SU-DHL-6 (cell line): ENCODE data around the gene UNC13B.

ENCODE experiments used
- EZH2phosphoT487 ChIP-seq: fragments of 200-600 bp; sonication (generic), shearing (Covaris generic); conservative IDR thresholded peaks from 2 replicates; pipeline ENCODE4 v1.6.1; 2018; ENCODE audit warnings: mild to moderate bottlenecking, antibody characterized with exemption, low read length, moderate library complexity, mixed read lengths
- TF ChIP-seq, protein P1 (sequence below): fragments of 200-600 bp; sonication (generic); IDR thresholded peaks from one replicate; pipeline ENCODE4 v1.5.1; 2017; ENCODE audit warnings: antibody characterized with exemption, mild to moderate bottlenecking, low read length, moderate library complexity; ENCODE audit not compliant: insufficient read depth, poor library complexity, severe bottlenecking

DNA sequence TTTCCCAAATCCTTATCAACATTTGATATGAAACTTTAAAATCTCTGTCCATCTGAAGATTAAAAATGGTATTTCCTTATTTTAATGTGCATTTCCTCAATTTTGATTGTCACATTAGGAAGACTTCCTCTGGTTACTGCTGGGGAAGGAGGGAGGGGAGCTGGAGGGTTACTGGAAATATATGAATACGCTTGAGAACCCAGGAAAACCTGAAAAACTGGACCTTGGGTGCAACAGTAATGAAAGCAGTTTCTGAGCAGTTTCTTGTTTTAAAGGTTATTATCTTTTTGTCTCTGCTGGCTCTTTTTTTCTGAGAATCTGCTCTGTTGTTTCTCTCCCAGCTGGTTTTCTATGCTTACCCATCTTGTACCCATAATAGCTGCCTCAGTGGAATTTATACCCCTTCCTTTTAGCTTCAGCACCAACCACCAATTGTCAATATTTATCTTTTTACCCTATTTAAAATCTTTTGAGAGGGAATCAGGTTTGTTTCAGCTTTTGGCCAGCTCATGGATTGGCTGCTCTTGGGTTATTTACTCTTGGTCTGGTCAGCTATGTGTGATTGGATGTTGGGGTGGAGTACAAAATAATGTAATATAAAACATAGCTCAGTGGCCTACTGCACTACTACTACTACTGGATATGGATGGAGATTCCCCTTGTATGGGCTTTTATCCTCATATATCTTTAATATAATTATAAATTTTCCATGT is 67.4 kb downstream of the UNC13B start:
- TF ChIP-seq, protein P1, sequence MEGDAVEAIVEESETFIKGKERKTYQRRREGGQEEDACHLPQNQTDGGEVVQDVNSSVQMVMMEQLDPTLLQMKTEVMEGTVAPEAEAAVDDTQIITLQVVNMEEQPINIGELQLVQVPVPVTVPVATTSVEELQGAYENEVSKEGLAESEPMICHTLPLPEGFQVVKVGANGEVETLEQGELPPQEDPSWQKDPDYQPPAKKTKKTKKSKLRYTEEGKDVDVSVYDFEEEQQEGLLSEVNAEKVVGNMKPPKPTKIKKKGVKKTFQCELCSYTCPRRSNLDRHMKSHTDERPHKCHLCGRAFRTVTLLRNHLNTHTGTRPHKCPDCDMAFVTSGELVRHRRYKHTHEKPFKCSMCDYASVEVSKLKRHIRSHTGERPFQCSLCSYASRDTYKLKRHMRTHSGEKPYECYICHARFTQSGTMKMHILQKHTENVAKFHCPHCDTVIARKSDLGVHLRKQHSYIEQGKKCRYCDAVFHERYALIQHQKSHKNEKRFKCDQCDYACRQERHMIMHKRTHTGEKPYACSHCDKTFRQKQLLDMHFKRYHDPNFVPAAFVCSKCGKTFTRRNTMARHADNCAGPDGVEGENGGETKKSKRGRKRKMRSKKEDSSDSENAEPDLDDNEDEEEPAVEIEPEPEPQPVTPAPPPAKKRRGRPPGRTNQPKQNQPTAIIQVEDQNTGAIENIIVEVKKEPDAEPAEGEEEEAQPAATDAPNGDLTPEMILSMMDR: no peak
- TF ChIP-seq EZH2phosphoT487: no peak
